HG03378 (cell line): ENCODE measurements around the gene EPHA7.

Source experiments
- ATAC-seq: cut with Tn5 transposase; IDR thresholded peaks from one replicate; pipeline ENCODE4 v1.9.1; 2021; ENCODE audit warnings: mild to moderate bottlenecking, moderate library complexity; ENCODE audit not compliant: unreplicated experiment

EPHA7 gene

GRCh38 chr6:93266116-93266817 lies 153.1 kb downstream of the EPHA7 start:
- no peak for ATAC-seq

- ATAC-seq = no peak
Measured at GRCh38 chr6:93260881-93261280, 158.5 kb downstream of the EPHA7 start.

GRCh38 chr6:93259332-93259731 lies 160.0 kb downstream of the EPHA7 start:
- no peak for ATAC-seq

- ATAC-seq = no peak
Measured at GRCh38 chr6:93252930-93253329, 166.4 kb downstream of the EPHA7 start.

GRCh38 chr6:93248631-93249030 lies 170.7 kb downstream of the EPHA7 start:
- no peak for ATAC-seq

GRCh38 chr6:93243231-93243778 lies 176.1 kb downstream of the EPHA7 start:
- no peak for ATAC-seq

GRCh38 chr6:93242049-93242448 lies 177.3 kb downstream of the EPHA7 start:
- ATAC-seq = no peak

- no peak for ATAC-seq
Measured at GRCh38 chr6:93238632-93239031, 180.7 kb downstream of the EPHA7 start.

- no peak for ATAC-seq
Measured at GRCh38 chr6:93235775-93236174, 183.6 kb downstream of the EPHA7 start.

- ATAC-seq = no peak
Measured at GRCh38 chr6:93226822-93227221, 192.5 kb downstream of the EPHA7 start.

GRCh38 chr6:93222071-93222851 lies 197.1 kb downstream of the EPHA7 start:
- ATAC-seq = no peak

GRCh38 chr6:93219447-93219846 lies 199.9 kb downstream of the EPHA7 start:
- ATAC-seq = no peak

- ATAC-seq = no peak
Measured at GRCh38 chr6:93218096-93218495, 201.3 kb downstream of the EPHA7 start.

GRCh38 chr6:93213028-93213427 lies 206.3 kb downstream of the EPHA7 start:
- no peak for ATAC-seq

- no peak for ATAC-seq
Measured at GRCh38 chr6:93210908-93211307, 208.5 kb downstream of the EPHA7 start.

- no peak for ATAC-seq
Measured at GRCh38 chr6:93209358-93209757, 210.0 kb downstream of the EPHA7 start.

- no peak for ATAC-seq
Measured at GRCh38 chr6:93196406-93196970, 222.9 kb downstream of the EPHA7 start.

- ATAC-seq = no peak
Measured at GRCh38 chr6:93194480-93194879, 224.9 kb downstream of the EPHA7 start.

GRCh38 chr6:93193868-93194267 lies 225.5 kb downstream of the EPHA7 start:
- ATAC-seq = no peak
